Right lobe of liver (tissue), 6 donors: ENCODE data around the gene LIN9. TPM values are rescaled to one million over a fixed set of nuclear protein-coding genes. Genes with fewer than 3 reads are reported as not detected.
"Not testable (repeated sequence)": the region's sequence is repeated elsewhere in the genome, so short reads cannot be mapped to it uniquely, and the experiment has no call there.

Experiments
- ATAC-seq, 4 donors: fragments of 200-7000 bp; cut with Tn5 transposase; one replicate each; pipeline ENCODE4 v1.9.1; 2020; ENCODE audit warnings: mild to moderate bottlenecking in 4 of 4, moderate library complexity in 4 of 4
- DNase-seq, 3 donors: peaks; one replicate each; pipeline ENCODE4 v3.0.0-alpha.2; 2020
- H3K27ac ChIP-seq, 3 donors: fragments of 200-600 bp; one replicate each; pipeline ENCODE4 v1.8.0; 2022
- H3K27me3 ChIP-seq, 2 donors: fragments of 200-600 bp; one replicate each; pipeline ENCODE4 v1.8.0; 2022
- H3K36me3 ChIP-seq, 4 donors: fragments of 200-600 bp; sonication (generic) in 1 of 4; one replicate each; pipeline versions ENCODE4 v1.5.1 to v1.8.0; 2017 to 2022; ENCODE audit warnings: control low read depth in 1 of 4
- H3K4me1 ChIP-seq, 4 donors: fragments of 200-600 bp; sonication (generic) in 1 of 4; one replicate each; pipeline versions ENCODE4 v1.5.1 to v1.8.0; 2017 to 2022; ENCODE audit warnings: control low read depth in 1 of 4
- H3K4me3 ChIP-seq, 3 donors: fragments of 200-600 bp; one replicate each; pipeline ENCODE4 v1.8.0; 2022
- H3K9me3 ChIP-seq, 4 donors: fragments of 200-600 bp; sonication (generic) in 1 of 4; one replicate each; pipeline versions ENCODE4 v1.5.1 to v1.8.0; 2017 to 2022; ENCODE audit warnings: control low read depth in 1 of 4
- POLR2A ChIP-seq: fragments of 450-650 bp; IDR thresholded peaks from one replicate; pipeline ENCODE4 v1.6.1; 2017; ENCODE audit warnings: antibody characterized with exemption, mild to moderate bottlenecking
- WGBS: methylation state at CpG from one replicate; pipeline ENCODE4 v1.1.6; 2018; ENCODE audit warnings: low coverage, low lambda C conversion rate; ENCODE audit not compliant: insufficient coverage; ENCODE audit errors: missing lambda C conversion rate; 5-methylcytosine and 5-hydroxymethylcytosine counted together
- intact Hi-C, 2 donors: fragments of 100-400 bp; cut with DNase I; formaldehyde crosslinking; loops; one replicate each; pipeline versions ENCODE4 v1.11.2 to v1.14.1; 2022
- total RNA-seq, 6 experiments: library from RNA; depleted of rRNA in 2 of 6; stranded (reverse); fragments of >200 nt in 2 of 6; fragmentation: NEBNext Ultra II Directional in 3 of 6; extraction: Animal tissue kit (Norgen Biotek cat#: 25700) in 3 of 6; gene quantifications; one replicate each; pipeline versions ENCODE4 v1.1.0 to v1.2.4, GENCODE V29; 2016 to 2023
- TF ChIP-seq, protein P1 (sequence below), 4 donors: fragments of 200-600 bp in 3 of 4; fragments of 450-650 bp in 1 of 4; IDR thresholded peaks; one replicate each; pipeline versions ENCODE4 v1.5.1 to v1.8.0; 2016 to 2022; ENCODE audit warnings: antibody characterized with exemption in 4 of 4, mild to moderate bottlenecking in 2 of 4
- donor health status: DM: no; HTN: yes; CAD: no.
- donor health status: DM: no; HTN: no; CAD: no.
- donor health status: DM: no; HTN: no; CAD: no.
- donor health status: DM: no; HTN: yes; CAD: no.
- donor health status: DM: no; HTN: yes; CAD: no.

The LIN9 gene
- total RNA-seq, 6 experiments from 2014 or later, result 0.46 to 1.5 (median 0.91) TPM

DNA sequence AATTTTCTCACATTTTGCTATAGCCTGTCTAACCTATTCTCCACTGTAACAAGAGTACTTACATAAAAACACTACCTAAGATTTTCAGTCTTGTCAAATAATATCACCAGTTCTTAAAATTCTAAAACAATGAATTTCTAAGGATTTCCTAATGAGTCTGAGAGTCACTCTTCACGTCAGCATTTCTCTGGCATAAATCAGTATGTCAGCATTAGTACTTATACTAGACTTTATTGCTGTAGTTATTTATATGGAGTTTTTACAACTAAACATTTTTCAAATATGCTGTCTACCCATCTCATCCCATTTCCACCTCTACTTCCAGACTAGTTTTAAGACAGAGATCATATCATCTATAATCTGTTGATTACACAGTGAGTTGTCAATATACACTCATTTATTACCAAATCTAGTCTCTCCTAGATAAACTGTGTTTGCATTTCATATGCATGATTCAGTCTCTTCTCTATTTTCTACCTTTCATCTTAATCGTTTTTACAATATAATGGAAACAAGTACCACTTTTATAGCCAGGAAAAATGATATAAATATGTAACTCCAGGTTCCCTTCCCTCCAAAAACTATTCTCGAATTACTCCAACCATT is 32.8 kb downstream of the LIN9 start:
- Histone ChIP-seq H3K27ac (no peak overlapping the region), H3K4me3 (no peak overlapping the region), H3K27me3 (no peaks in the 10 kb centered on the region), H3K4me1 (no peaks in the 10 kb centered on the region), H3K9me3 (no peaks in the 10 kb centered on the region), H3K36me3 (no peaks in the 10 kb centered on the region)
- intact Hi-C loops, result no loop called here
- DNase-seq, result no peak
- TF ChIP-seq, protein P1, sequence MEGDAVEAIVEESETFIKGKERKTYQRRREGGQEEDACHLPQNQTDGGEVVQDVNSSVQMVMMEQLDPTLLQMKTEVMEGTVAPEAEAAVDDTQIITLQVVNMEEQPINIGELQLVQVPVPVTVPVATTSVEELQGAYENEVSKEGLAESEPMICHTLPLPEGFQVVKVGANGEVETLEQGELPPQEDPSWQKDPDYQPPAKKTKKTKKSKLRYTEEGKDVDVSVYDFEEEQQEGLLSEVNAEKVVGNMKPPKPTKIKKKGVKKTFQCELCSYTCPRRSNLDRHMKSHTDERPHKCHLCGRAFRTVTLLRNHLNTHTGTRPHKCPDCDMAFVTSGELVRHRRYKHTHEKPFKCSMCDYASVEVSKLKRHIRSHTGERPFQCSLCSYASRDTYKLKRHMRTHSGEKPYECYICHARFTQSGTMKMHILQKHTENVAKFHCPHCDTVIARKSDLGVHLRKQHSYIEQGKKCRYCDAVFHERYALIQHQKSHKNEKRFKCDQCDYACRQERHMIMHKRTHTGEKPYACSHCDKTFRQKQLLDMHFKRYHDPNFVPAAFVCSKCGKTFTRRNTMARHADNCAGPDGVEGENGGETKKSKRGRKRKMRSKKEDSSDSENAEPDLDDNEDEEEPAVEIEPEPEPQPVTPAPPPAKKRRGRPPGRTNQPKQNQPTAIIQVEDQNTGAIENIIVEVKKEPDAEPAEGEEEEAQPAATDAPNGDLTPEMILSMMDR (IDR thresholded peaks at IDR 0.05), result no peak
- TF ChIP-seq POLR2A, result no peak
- 88% methylated on average over 3 of the region's 3 CpGs for WGBS
- ATAC-seq, result no peak

DNA sequence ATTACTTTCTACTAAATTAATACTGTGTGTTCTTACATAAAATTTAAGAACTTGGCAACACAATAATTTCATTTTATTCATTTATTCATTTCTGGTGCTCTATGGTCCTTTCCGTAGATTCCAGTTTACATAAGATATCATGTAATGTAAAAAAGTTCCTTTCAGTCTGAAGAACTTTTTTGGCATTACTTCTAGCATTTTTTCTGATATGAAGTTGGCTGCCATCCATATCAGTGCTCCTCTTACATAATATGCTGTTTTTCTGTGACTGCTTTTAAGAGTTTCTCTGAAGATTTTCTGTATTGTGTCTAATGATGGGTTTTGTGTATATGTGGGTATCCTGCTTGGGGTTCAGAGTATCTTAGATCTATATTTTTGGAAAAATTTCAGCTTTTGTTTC is 34.8 kb downstream of the LIN9 start:
- Histone ChIP-seq H3K4me3 (no peak overlapping the region), H3K27ac (no peak overlapping the region), H3K36me3 (no peaks in the 10 kb centered on the region), H3K4me1 (no peaks in the 10 kb centered on the region), H3K27me3 (no peaks in the 10 kb centered on the region), H3K9me3 (no peaks in the 10 kb centered on the region)
- no peak for TF ChIP-seq POLR2A
- TF ChIP-seq, protein P1 (IDR thresholded peaks at IDR 0.05), result no peak
- no peak for ATAC-seq
- intact Hi-C loops, result no loop called here
- no peak for DNase-seq
- 89% methylated on average over 1 of the region's 1 CpG for WGBS

DNA sequence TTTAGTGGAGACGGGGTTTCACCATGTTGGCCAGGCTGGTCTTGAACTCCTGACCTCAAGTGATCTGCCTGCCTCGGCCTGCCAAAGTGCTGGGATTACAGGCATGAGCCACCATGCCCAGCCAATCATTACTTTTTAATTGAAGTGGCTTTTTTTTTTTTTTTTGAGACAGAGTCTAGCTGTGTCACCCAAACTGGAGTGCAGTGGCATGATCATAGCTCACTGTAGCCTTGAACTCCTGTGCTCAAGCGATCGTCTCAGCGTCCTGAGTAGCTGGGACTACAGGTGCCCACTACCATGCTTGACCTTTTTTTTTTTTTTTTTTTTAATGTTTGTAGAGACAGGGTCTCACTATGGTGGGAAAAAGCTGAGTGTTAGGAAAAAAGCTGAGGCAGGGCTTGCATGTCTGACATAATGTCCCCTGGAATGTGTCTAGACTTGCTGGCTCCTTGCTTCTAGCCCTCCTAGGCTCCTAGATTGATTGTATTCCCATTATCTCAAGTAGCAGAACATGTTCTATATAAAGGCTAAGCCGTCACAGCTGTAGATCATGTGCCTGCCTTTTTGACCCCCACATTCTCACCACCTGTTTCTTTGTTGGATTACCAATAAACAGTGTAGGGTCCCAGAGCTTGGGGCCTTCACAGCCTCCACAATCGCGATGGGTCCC is 36.6 kb downstream of the LIN9 start:
- ATAC-seq, H3K9me3 ChIP-seq, H3K27me3 ChIP-seq, H3K4me3 ChIP-seq, DNase-seq, intact Hi-C loops, H3K4me1 ChIP-seq, H3K36me3 ChIP-seq, H3K27ac ChIP-seq: not testable (repeated sequence)
- WGBS, result 96% methylated on average over 5 of the region's 8 CpGs

DNA sequence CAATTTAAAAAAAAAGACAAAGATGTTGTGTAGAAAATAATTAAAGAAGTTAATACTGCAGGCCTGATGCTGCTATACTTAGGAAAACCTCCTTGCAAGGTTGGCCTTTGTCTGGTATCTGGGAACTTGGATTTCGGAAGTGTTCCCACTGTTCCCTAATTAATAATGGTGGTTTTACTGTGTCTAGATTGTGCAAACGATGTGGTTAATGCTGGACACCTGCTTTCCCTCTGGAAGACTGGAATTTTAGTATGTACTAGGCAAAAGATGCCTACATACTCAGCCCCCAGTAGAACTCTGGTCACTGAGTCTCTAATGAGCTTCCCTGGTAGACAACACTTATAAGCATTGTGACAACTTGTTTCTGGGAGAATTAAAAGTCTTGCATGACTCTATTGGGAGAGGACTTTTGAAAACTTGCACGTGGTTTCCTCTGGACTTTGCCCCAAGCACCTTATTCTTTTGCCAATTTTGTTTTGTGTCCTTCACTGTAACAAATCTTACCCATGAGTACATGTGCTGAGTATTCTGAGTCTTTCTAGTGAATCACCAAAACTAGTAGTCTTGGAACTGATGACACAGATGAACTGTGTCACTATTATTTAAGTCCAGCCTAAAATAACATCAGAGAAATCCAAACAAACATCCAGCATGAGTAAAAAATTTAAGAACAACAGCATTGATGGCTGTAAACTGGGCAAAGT is 40.4 kb downstream of the LIN9 start:
- TF ChIP-seq, protein P1 (IDR thresholded peaks at IDR 0.05), result no peak
- no peak for TF ChIP-seq POLR2A
- no peaks in the 10 kb centered on the region for H3K27me3 ChIP-seq
- no peaks in the 10 kb centered on the region for H3K9me3 ChIP-seq
- no peaks in the 10 kb centered on the region for H3K36me3 ChIP-seq
- no peak overlapping the region for H3K4me3 ChIP-seq
- intact Hi-C loops, result no loop called here
- H3K4me1 ChIP-seq, result peaks cover 0 to 6% (median 0%) of the 10 kb centered on the region in 4 donors
- H3K27ac ChIP-seq, result no peak overlapping the region
- DNase-seq (no peak), ATAC-seq (peak in 2 of 4 donors; percentile 23 to 44)
- WGBS, result 64% methylated on average over 3 of the region's 3 CpGs

DNA sequence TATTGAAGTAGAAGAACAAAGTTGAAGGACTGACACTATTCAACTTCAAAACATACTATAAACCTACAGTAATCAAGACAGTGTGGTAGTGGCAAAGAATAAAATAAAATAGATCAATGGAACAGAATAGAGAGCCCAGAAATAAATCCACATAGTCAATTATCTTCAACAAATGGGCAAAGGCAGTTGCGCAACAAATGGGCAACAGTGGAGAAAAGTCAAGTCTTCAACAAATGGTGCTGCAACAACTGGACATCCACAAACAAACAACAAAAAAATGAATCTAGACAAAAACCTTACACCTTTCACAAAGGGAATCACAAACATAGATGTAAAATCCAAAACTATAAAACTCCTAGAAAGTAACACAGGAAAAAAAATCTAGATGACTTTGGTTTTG is 47.1 kb downstream of the LIN9 start:
- no peak for TF ChIP-seq POLR2A
- TF ChIP-seq, protein P1 (IDR thresholded peaks at IDR 0.05), result no peak
- H3K27ac ChIP-seq, result no peak overlapping the region
- H3K4me1 ChIP-seq, result no peaks in the 10 kb centered on the region
- H3K9me3 ChIP-seq, result peaks cover 0 to 4% (median 0%) of the 10 kb centered on the region in 4 donors
- 100% methylated on average over 1 of the region's 1 CpG for WGBS
- ATAC-seq (no peak), DNase-seq (no peak)
- intact Hi-C loops, result no loop called here
- no peaks in the 10 kb centered on the region for H3K36me3 ChIP-seq
- no peaks in the 10 kb centered on the region for H3K27me3 ChIP-seq
- no peak overlapping the region for H3K4me3 ChIP-seq
